GM12891 (cell line): Measurements from ENCODE around the gene SPON2.

ENCODE experiments used
- PAX5 ChIP-seq: IDR thresholded peaks from 2 replicates; pipeline ENCODE4 v1.6.1; 2011; ENCODE audit warnings: low read length, moderate library complexity, mild to moderate bottlenecking; ENCODE audit not compliant: insufficient read depth, severe bottlenecking
- POLR2A ChIP-seq: IDR thresholded peaks from 2 replicates; pipeline ENCODE4 v1.6.1; 2011; ENCODE audit warnings: low read depth, low read length, control low read depth
- POLR2AphosphoS5 ChIP-seq: IDR thresholded peaks from 2 replicates; pipeline ENCODE4 v1.6.1; 2011; ENCODE audit warnings: low read depth, low read length, control low read depth
- POU2F2 ChIP-seq: IDR thresholded peaks from 2 replicates; pipeline ENCODE4 v1.6.1; 2011; ENCODE audit warnings: low read depth, mild to moderate bottlenecking, control low read depth, low read length, moderate library complexity
- SPI1 ChIP-seq: IDR thresholded peaks from 2 replicates; pipeline ENCODE4 v1.6.1; 2011; ENCODE audit warnings: low read depth, low read length, control low read depth
- TAF1 ChIP-seq: IDR thresholded peaks from 2 replicates; pipeline ENCODE4 v1.6.1; 2011; ENCODE audit warnings: low read depth, low read length, control low read depth

- TF ChIP-seq POLR2AphosphoS5 (no peak), POLR2A (no peak), POU2F2 (no peak), SPI1 (no peak), PAX5 (no peak), TAF1 (no peak)
Observed at GRCh38 chr4:1170976-1171310, 1.4 kb downstream of the SPON2 start.
